Trophoblast cell (in vitro differentiated cells and primary cell): Measurements from ENCODE around the gene SND1.

Experiments
- DNase-seq, 2 donors: peaks; one replicate each; pipeline ENCODE4 v3.0.0-alpha.2; 2016
- H2AFZ ChIP-seq: 2 replicates; pipeline ENCODE4 v1.6.1; 2013; ENCODE audit warnings: low read length, moderate library complexity, mild to moderate bottlenecking; ENCODE audit not compliant: insufficient read depth, poor library complexity
- H2AK5ac ChIP-seq: 2 replicates; pipeline ENCODE4 v1.6.1; 2013; ENCODE audit warnings: mild to moderate bottlenecking, low read length
- H2BK120ac ChIP-seq: 2 replicates; pipeline ENCODE4 v1.6.1; 2013; ENCODE audit warnings: low read length, mild to moderate bottlenecking, moderate library complexity; ENCODE audit not compliant: insufficient read depth, poor library complexity
- H2BK12ac ChIP-seq: 2 replicates; pipeline ENCODE4 v1.6.1; 2013; ENCODE audit warnings: mild to moderate bottlenecking, low read length, moderate library complexity
- H2BK5ac ChIP-seq: 2 replicates; pipeline ENCODE4 v1.6.1; 2013; ENCODE audit warnings: low read length, low read depth, moderate library complexity, mild to moderate bottlenecking; ENCODE audit not compliant: poor library complexity
- H3K14ac ChIP-seq: 2 replicates; pipeline ENCODE4 v1.6.1; 2013; ENCODE audit warnings: mild to moderate bottlenecking, low read length
- H3K18ac ChIP-seq: 2 replicates; pipeline ENCODE4 v1.6.1; 2013; ENCODE audit warnings: mild to moderate bottlenecking, low read length
- H3K23ac ChIP-seq: 2 replicates; pipeline ENCODE4 v1.6.1; 2013; ENCODE audit warnings: low read length
- H3K27ac ChIP-seq: 2 replicates; pipeline ENCODE4 v1.5.1; 2013; ENCODE audit warnings: low read depth, mild to moderate bottlenecking, inconsistent platforms, low read length, moderate library complexity
- H3K27me3 ChIP-seq: 2 replicates; pipeline ENCODE4 v1.6.1; 2013; ENCODE audit warnings: inconsistent platforms, mild to moderate bottlenecking, low read length, moderate library complexity; ENCODE audit not compliant: insufficient read depth
- H3K36me3 ChIP-seq, 2 experiments: 1 replicate in 1 of 2; 2 replicates in 1 of 2; pipeline ENCODE4 v1.6.1; 2013; ENCODE audit warnings: low read length in 2 of 2, mild to moderate bottlenecking in 2 of 2, moderate library complexity in 1 of 2; ENCODE audit not compliant: insufficient read depth in 2 of 2, control insufficient read depth in 1 of 2
- H3K4ac ChIP-seq: 2 replicates; pipeline ENCODE4 v1.6.1; 2013; ENCODE audit warnings: low read depth, mild to moderate bottlenecking, low read length, moderate library complexity
- H3K4me1 ChIP-seq, 2 experiments: 1 replicate in 1 of 2; 2 replicates in 1 of 2; pipeline ENCODE4 v1.6.1; 2013; ENCODE audit warnings: low read length in 2 of 2, mild to moderate bottlenecking in 2 of 2, moderate library complexity in 1 of 2; ENCODE audit not compliant: insufficient read depth in 2 of 2, control insufficient read depth in 1 of 2
- H3K4me2 ChIP-seq: 2 replicates; pipeline ENCODE4 v1.6.1; 2013; ENCODE audit warnings: inconsistent platforms, mild to moderate bottlenecking, low read length, moderate library complexity
- H3K4me3 ChIP-seq: 2 replicates; pipeline ENCODE4 v1.5.1; 2013; ENCODE audit warnings: mild to moderate bottlenecking, low read depth, low read length, inconsistent platforms
- H3K79me1 ChIP-seq: one replicate; pipeline ENCODE4 v1.6.1; 2013; ENCODE audit warnings: low read length
- H3K79me2 ChIP-seq: 2 replicates; pipeline ENCODE4 v1.6.1; 2013; ENCODE audit warnings: low read length, mild to moderate bottlenecking; ENCODE audit not compliant: control insufficient read depth, insufficient read depth, poor library complexity
- H3K9ac ChIP-seq: 2 replicates; pipeline ENCODE4 v1.6.1; 2013; ENCODE audit warnings: mild to moderate bottlenecking, low read length
- H3K9me3 ChIP-seq: 2 replicates; pipeline ENCODE4 v1.6.1; 2013; ENCODE audit warnings: low read depth, mild to moderate bottlenecking, control low read depth, inconsistent platforms, low read length; ENCODE audit not compliant: insufficient read depth
- H4K12ac ChIP-seq: 2 replicates; pipeline ENCODE4 v1.6.1; 2013; ENCODE audit warnings: low read depth, mild to moderate bottlenecking, low read length, moderate library complexity
- H4K8ac ChIP-seq: 2 replicates; pipeline ENCODE4 v1.6.1; 2013; ENCODE audit warnings: low read depth, mild to moderate bottlenecking, low read length, moderate library complexity
- H4K91ac ChIP-seq: one replicate; pipeline ENCODE4 v1.6.1; 2013; ENCODE audit warnings: low read depth, mild to moderate bottlenecking, low read length, moderate library complexity
- WGBS: extraction: QIAGEN DNeasy Blood & Tissue Kit; methylation state at CpG from one replicate; pipeline ENCODE4 v1.1.7; 2013; ENCODE audit warnings: missing lambda C conversion rate; ENCODE audit not compliant: insufficient read length, insufficient coverage; ENCODE audit errors: extremely low coverage; 5-methylcytosine and 5-hydroxymethylcytosine counted together

The SND1 gene

DNA sequence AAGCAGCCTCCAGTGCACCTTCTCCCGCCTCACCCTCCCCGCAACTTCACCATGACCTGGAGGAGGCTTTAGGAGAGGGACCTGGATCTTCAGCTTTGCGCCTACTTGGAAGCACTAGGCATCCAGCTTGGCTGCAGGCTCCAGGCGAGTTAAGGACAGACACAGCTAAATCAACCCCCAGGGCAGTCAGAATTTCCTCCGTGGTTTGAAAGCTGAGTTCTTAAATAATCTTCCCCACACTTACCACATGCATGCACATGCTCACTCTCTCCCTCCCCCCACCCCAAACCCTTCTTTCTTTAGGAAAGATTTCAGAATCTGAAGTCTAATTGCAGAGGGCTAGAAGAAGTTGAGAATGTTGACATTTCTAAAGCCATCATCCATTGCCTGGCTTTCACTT, 416.0 kb downstream of the SND1 start:
- H2AFZ ChIP-seq: no peak overlapping the region
- no peak overlapping the region for H4K12ac ChIP-seq
- no peak overlapping the region for H3K14ac ChIP-seq
- H3K23ac ChIP-seq: no peak overlapping the region
- H3K27me3 ChIP-seq: no peaks in the 10 kb centered on the region
- DNase-seq: no peak
- H3K9me3 ChIP-seq: no peaks in the 10 kb centered on the region
- no peaks in the 10 kb centered on the region for H3K79me1 ChIP-seq
- H3K27ac ChIP-seq: no peak overlapping the region
- H4K8ac ChIP-seq: no peak overlapping the region
- H3K79me2 ChIP-seq: no peaks in the 10 kb centered on the region
- no CpG with 5 or more reads among the region's 5 CpGs for WGBS
- H3K36me3 ChIP-seq: peaks cover 2 to 12% of the 10 kb centered on the region in 2 experiments
- no peak overlapping the region for H2BK120ac ChIP-seq
- H3K4me1 ChIP-seq: peaks cover under 1 to 4% of the 10 kb centered on the region in 2 experiments
- no peak overlapping the region for H3K4me3 ChIP-seq
- no peak overlapping the region for H2BK5ac ChIP-seq
- H3K4me2 ChIP-seq: no peak overlapping the region
- H3K4ac ChIP-seq: no peak overlapping the region
- no peak overlapping the region for H3K18ac ChIP-seq
- H2AK5ac ChIP-seq: no peak overlapping the region
- H3K9ac ChIP-seq: no peak overlapping the region
- H4K91ac ChIP-seq: no peak overlapping the region
- H2BK12ac ChIP-seq: no peak overlapping the region

DNA sequence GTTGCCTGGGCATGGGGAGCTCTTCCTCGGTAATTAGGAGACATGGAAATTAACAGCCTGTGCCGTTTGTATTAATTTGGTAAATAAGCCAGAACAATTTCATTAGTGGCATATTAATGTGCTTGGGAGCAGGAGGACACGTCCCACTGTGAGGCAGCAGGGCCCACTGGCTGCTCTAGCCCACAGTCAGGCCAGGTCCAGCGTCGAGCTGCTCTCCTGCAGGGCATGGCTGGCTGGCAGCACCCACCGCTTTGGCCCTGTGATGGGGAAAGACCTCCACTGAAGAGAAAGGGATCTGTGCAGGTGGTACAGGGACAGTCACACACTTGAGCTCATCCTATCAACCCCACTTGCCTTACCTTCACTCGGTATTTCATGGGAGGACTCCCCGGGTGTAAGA, 416.8 kb downstream of the SND1 start:
- no peak overlapping the region for H3K4ac ChIP-seq
- H3K79me1 ChIP-seq: no peaks in the 10 kb centered on the region
- H4K91ac ChIP-seq: no peak overlapping the region
- H3K9ac ChIP-seq: no peak overlapping the region
- no peak overlapping the region for H4K12ac ChIP-seq
- no peak overlapping the region for H4K8ac ChIP-seq
- H3K27ac ChIP-seq: no peak overlapping the region
- H3K4me2 ChIP-seq: no peak overlapping the region
- H2BK5ac ChIP-seq: no peak overlapping the region
- DNase-seq: no peak
- no peaks in the 10 kb centered on the region for H3K79me2 ChIP-seq
- H2AFZ ChIP-seq: no peak overlapping the region
- H2BK12ac ChIP-seq: no peak overlapping the region
- no peaks in the 10 kb centered on the region for H3K4me1 ChIP-seq
- no peak overlapping the region for H3K4me3 ChIP-seq
- H2BK120ac ChIP-seq: no peak overlapping the region
- H3K18ac ChIP-seq: no peak overlapping the region
- H3K27me3 ChIP-seq: no peaks in the 10 kb centered on the region
- no peak overlapping the region for H2AK5ac ChIP-seq
- WGBS: no CpG with 5 or more reads among the region's 8 CpGs
- no peaks in the 10 kb centered on the region for H3K9me3 ChIP-seq
- no peak overlapping the region for H3K14ac ChIP-seq
- peaks cover 0 to 14% of the 10 kb centered on the region in 2 experiments for H3K36me3 ChIP-seq
- H3K23ac ChIP-seq: no peak overlapping the region

DNA sequence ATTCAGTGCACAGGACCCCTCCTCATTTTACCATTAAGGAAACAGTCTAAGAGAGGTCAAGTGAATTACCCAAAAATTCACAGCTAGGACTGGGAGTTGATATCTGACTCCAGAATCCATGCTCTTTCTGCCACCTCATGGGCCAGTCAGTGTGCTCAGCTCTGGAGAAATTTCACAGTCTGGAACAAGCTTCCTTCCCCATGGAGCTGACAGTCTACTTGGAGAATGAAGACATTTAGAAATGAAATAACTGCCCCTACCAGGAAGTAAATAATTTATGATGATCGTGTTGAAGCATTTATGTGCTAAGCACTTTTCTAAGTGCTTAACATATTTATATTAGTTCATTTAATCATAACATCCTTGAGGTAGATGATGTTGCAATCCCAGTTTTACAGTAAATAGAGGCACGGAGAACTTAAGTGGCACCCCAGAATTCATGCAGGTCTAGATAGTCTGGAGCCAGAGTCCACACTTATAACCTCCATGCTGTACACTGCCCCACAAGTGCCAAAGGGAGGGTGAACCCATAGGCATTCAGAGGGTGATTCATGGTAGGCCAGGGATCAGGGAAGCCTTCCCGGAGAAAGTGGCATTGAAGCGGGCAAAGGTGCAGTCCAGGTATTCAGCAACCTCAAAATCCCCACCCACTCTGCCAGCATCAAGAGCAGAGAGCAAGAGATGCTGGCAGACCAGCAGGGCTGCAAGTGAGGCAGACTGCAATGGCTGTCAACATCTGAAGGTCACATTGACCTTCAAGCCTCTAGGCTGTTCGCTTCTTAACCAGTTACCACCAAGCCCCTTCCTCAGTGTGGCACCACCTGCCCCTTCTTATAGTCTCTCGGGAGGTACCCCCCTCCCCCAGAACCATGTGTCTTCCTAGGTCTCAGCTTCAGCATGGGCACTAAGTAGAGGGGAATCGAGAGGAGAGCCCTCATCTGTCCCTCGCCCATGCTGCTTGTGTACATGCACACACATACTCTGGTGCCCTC, 417.7 kb downstream of the SND1 start:
- no peak overlapping the region for H2BK5ac ChIP-seq
- WGBS: no CpG with 5 or more reads among the region's 8 CpGs

DNA sequence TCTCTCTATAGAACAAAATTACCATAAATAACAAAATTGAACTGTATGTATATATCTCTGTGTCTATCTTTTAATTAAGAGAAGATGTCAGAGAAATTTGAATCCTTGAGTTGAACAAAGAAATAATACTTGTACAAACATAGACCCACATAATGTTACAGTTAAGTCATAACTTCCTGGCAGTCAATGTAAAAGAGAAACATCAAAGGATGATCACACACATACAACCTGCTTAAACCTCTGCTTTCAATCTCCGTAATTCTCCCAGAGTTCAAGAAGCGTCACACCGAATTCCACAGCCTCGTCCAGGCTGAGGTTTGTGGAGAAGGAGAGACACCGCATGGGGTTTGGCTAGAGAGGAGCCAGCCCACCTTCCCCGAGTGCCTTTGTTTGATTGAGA, 419.4 kb downstream of the SND1 start:
- no peak overlapping the region for H2AK5ac ChIP-seq
- H4K8ac ChIP-seq: no peak overlapping the region
- no peak overlapping the region for H4K91ac ChIP-seq
- H3K4me3 ChIP-seq: no peak overlapping the region
- no peak overlapping the region for H2BK12ac ChIP-seq
- WGBS: no CpG with 5 or more reads among the region's 6 CpGs
- H3K14ac ChIP-seq: no peak overlapping the region
- peaks cover 19 to 27% of the 10 kb centered on the region in 2 experiments for H3K36me3 ChIP-seq
- H3K4me2 ChIP-seq: no peak overlapping the region
- H3K79me1 ChIP-seq: no peaks in the 10 kb centered on the region
- H3K79me2 ChIP-seq: no peaks in the 10 kb centered on the region
- H2AFZ ChIP-seq: no peak overlapping the region
- no peak overlapping the region for H3K27ac ChIP-seq
- no peaks in the 10 kb centered on the region for H3K27me3 ChIP-seq
- no peak overlapping the region for H2BK120ac ChIP-seq
- H3K18ac ChIP-seq: no peak overlapping the region
- no peak overlapping the region for H4K12ac ChIP-seq
- H3K4me1 ChIP-seq: no peaks in the 10 kb centered on the region
- H3K9ac ChIP-seq: no peak overlapping the region
- no peaks in the 10 kb centered on the region for H3K9me3 ChIP-seq
- H3K23ac ChIP-seq: no peak overlapping the region
- H3K4ac ChIP-seq: no peak overlapping the region
- no peak overlapping the region for H2BK5ac ChIP-seq
- no peak for DNase-seq

More for the DNA sequence above, 417.7 kb downstream of the SND1 start:
- no peaks in the 10 kb centered on the region for H3K27me3 ChIP-seq
- no peaks in the 10 kb centered on the region for H3K79me1 ChIP-seq
- H4K12ac ChIP-seq: no peak overlapping the region
- no peak overlapping the region for H3K4ac ChIP-seq
- H3K4me1 ChIP-seq: no peaks in the 10 kb centered on the region
- no peak overlapping the region for H3K4me3 ChIP-seq
- H3K79me2 ChIP-seq: no peaks in the 10 kb centered on the region
- no peak overlapping the region for H3K14ac ChIP-seq
- H4K91ac ChIP-seq: no peak overlapping the region
- no peaks in the 10 kb centered on the region for H3K9me3 ChIP-seq
- H3K18ac ChIP-seq: no peak overlapping the region
- H3K36me3 ChIP-seq: peaks cover 7 to 22% of the 10 kb centered on the region in 2 experiments
- H2BK12ac ChIP-seq: no peak overlapping the region
- H4K8ac ChIP-seq: no peak overlapping the region
- no peak for DNase-seq
- H2AFZ ChIP-seq: no peak overlapping the region
- H3K23ac ChIP-seq: no peak overlapping the region
- no peak overlapping the region for H3K27ac ChIP-seq
- H2BK120ac ChIP-seq: no peak overlapping the region
- no peak overlapping the region for H2AK5ac ChIP-seq
- H3K9ac ChIP-seq: no peak overlapping the region
- no peak overlapping the region for H3K4me2 ChIP-seq
